HG03064 (cell line): ENCODE data around the gene ELAVL1.

Experiments
- ATAC-seq: cut with Tn5 transposase; IDR thresholded peaks from one replicate; pipeline ENCODE4 v1.9.1; 2021; ENCODE audit warnings: low read depth; ENCODE audit not compliant: unreplicated experiment

Gene ELAVL1

DNA sequence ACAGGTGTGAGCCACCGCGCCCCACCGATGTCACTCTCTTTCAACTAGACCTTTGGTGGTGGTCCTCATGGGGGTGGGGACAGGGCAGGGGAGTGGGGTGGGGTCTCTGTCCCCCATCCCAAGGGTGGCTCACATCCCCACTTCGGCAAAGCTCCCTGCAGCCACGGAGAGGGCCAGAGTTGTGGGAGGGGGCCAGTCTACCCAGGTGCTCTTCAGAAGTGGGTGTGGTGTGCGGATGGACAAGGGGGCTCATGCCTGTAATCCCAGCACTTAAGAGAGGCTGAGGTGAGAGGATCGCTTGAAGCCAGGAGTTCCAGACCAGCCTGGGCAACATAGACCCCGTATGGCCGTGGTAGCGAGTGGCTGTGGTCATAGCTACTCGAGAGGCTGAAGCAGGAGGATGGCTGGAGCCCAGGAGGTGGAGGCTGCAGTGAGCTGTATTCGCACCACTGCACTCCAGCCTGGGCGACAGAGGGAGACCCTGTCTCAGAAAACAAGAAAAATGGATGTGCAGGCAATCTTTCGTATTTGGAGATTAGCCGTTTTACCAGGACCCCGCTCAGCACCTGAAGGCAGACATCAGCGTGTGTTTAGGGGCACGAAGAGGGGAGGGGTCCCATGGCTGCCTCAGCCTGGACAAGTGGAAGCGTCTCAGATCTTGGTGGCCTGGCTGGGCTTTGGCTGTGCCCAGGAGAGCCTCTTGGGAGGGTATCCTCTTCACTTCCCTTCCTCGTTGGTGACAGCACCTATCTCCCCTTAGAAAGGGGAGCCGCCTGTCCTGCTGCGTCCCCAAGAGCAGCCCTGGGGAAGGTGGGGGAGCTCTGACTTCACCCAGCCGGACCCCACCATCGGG lies 90.0 kb downstream of the ELAVL1 start:
- no peak for ATAC-seq

- no peak for ATAC-seq
These were observed 90.8 kb downstream of the ELAVL1 start, which contains the start of gene TGFBR3L for GRCh38 chr19:7914598-7915045. TGFBR3L (plus strand) TSS chr19:7914830.

DNA sequence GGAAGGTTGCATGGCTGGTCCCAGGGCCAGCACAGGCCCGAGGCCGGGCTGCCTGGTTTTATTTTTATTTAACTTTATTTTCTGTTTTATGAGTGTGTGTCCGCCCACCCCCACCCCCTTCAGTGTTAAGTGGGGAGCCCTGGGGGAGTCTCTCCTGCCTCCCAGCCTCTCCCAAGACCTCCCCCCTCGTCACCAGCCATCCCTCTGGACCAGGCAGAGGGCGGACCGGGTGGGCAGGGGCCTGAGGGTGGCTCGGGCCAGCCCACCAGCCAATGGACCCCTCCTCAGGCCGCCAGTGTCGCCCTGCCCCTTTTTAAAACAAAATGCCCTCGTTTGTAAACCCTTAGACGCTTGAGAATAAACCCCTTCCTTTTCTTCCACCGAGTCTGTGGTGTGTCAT lies 91.3 kb downstream of the ELAVL1 start:
- no peak for ATAC-seq

GRCh38 chr19:7913652-7914051 lies 91.8 kb downstream of the ELAVL1 start:
- no peak for ATAC-seq

GRCh38 chr19:7912697-7913564 lies 92.5 kb downstream of the ELAVL1 start:
- ATAC-seq: no peak

GRCh38 chr19:7912144-7912696 lies 93.2 kb downstream of the ELAVL1 start:
- ATAC-seq: no peak

- ATAC-seq: no peak
These were observed 93.8 kb downstream of the ELAVL1 start for GRCh38 chr19:7911508-7912143.

GRCh38 chr19:7910321-7911161 lies 94.9 kb downstream of the ELAVL1 start:
- no peak for ATAC-seq

DNA sequence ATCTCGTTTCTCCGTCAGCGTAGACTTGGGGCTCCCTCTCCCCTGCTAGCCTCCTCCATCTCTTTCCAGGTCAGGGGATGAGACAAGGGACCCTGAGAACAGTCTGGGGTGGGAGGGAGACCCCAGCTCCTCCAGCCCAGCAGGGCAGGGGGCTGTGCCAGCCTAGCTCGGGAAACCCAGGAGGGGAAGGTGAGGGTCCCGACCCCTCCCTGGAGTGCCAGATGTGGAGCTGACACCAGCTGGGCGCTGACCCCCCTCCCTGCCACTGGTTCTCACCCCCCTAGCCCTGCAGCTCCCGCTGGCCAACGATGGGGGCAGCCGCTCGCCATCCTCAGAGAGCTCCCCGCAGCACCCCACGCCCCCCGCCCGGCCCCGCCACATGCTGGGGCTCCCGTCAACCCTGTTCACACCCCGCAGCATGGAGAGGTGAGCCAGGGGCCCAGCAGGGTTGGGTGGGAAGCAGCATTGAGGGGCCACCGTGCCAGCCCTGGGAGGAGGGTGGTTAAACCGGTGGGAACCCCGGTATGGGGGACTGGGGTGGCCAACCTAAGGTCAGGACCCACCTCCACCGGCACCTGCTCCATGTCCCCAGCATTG lies 95.9 kb downstream of the ELAVL1 start:
- ATAC-seq: no peak

- no peak for ATAC-seq
These were observed 96.5 kb downstream of the ELAVL1 start for GRCh38 chr19:7908742-7909461.
